Kidney epithelial cell (primary cell): ENCODE measurements around the gene HCRTR1. TPM values are rescaled to one million over a fixed set of nuclear protein-coding genes. Genes with fewer than 3 reads are reported as not detected.

Experiments used
- DNase-seq: peaks from one replicate; pipeline ENCODE4 v3.0.0-alpha.2; 2010; ENCODE audit warnings: low read depth
- H3K27me3 ChIP-seq: 2 replicates; pipeline ENCODE4 v1.6.0; 2011; ENCODE audit warnings: low read length; ENCODE audit not compliant: control insufficient read depth, insufficient read depth
- H3K36me3 ChIP-seq: 2 replicates; pipeline ENCODE4 v1.5.1; 2011; ENCODE audit warnings: low read length; ENCODE audit not compliant: control insufficient read depth, insufficient read depth
- H3K4me3 ChIP-seq: 2 replicates; pipeline ENCODE4 v1.5.1; 2011; ENCODE audit warnings: low read depth, mild to moderate bottlenecking, control low read depth, low read length
- CTCF ChIP-seq: IDR thresholded peaks from 2 replicates; pipeline ENCODE4 v1.5.1; 2011; ENCODE audit warnings: mild to moderate bottlenecking, moderate library complexity, low read length, control low read depth, inconsistent platforms; ENCODE audit not compliant: insufficient read depth, poor library complexity, severe bottlenecking
- total RNA-seq: library from RNA; depleted of rRNA; stranded (reverse); fragments of >200 nt; gene quantifications from 2 replicates; pipeline ENCODE4 v1.2.3, GENCODE V29; 2015

The HCRTR1 gene
- total RNA-seq, 1 donor from 2014 or later, result not detected

- DNase-seq, result no peak
- H3K4me3 ChIP-seq, result no peak overlapping the region
- no peak for TF ChIP-seq CTCF
- H3K27me3 ChIP-seq, result no peaks in the 10 kb centered on the region
- no peaks in the 10 kb centered on the region for H3K36me3 ChIP-seq
These were observed 11.5 kb upstream of the HCRTR1 start for GRCh38 chr1:31605908-31606427.

- Histone ChIP-seq H3K36me3 (no peaks in the 10 kb centered on the region), H3K4me3 (no peak overlapping the region), H3K27me3 (no peaks in the 10 kb centered on the region)
- no peak for DNase-seq
- TF ChIP-seq CTCF, result no peak
These were observed 10.1 kb upstream of the HCRTR1 start for GRCh38 chr1:31607360-31607759.

- H3K36me3 ChIP-seq, result no peaks in the 10 kb centered on the region
- H3K4me3 ChIP-seq, result no peak overlapping the region
- TF ChIP-seq CTCF, result no peak
- no peaks in the 10 kb centered on the region for H3K27me3 ChIP-seq
- no peak for DNase-seq
These were observed 7.9 kb upstream of the HCRTR1 start for GRCh38 chr1:31609514-31610118.

GRCh38 chr1:31614414-31615005 is 3.0 kb upstream of the HCRTR1 start:
- Histone ChIP-seq H3K36me3 (no peaks in the 10 kb centered on the region), H3K4me3 (no peak overlapping the region), H3K27me3 (peaks cover 28% of the 10 kb centered on the region)
- no peak for TF ChIP-seq CTCF
- no peak for DNase-seq

- TF ChIP-seq CTCF, result no peak
- no peak for DNase-seq
These were observed 2.1 kb upstream of the HCRTR1 start for GRCh38 chr1:31615414-31615813.

GRCh38 chr1:31615939-31616338 is 1.6 kb upstream of the HCRTR1 start:
- H3K4me3 ChIP-seq, result no peak overlapping the region
- no peak for DNase-seq
- no peaks in the 10 kb centered on the region for H3K36me3 ChIP-seq
- H3K27me3 ChIP-seq, result peaks cover 28% of the 10 kb centered on the region
- TF ChIP-seq CTCF, result no peak

More at GRCh38 chr1:31615414-31615813, 2.1 kb upstream of the HCRTR1 start:
- Histone ChIP-seq H3K27me3 (peaks cover 28% of the 10 kb centered on the region), H3K4me3 (no peak overlapping the region), H3K36me3 (no peaks in the 10 kb centered on the region)
